HG03103 (cell line): ENCODE results near the gene PM20D2.

ENCODE experiments used
- ATAC-seq: cut with Tn5 transposase; IDR thresholded peaks from one replicate; pipeline ENCODE4 v1.9.1; 2021; ENCODE audit warnings: low read depth; ENCODE audit not compliant: unreplicated experiment

PM20D2 gene

DNA sequence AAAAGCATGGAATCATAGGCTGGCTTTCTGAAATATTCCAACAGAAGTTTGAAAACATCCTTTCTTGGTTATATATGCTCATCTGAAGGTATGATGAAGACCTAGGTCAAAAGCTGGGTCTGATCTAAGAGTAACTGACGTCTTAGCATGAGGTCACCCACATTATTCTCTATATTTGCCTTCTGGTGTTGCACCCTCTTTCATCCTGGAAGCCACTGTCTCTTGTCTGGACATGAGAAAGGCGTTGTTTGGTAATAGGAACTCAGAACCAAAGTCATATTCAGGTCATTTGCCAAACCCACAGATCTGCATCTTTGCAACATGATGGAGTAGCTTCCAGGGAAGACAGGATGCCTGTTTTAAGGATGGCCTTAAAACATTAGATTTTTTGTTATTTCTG, 53.7 kb downstream of the PM20D2 start:
- no peak for ATAC-seq

DNA sequence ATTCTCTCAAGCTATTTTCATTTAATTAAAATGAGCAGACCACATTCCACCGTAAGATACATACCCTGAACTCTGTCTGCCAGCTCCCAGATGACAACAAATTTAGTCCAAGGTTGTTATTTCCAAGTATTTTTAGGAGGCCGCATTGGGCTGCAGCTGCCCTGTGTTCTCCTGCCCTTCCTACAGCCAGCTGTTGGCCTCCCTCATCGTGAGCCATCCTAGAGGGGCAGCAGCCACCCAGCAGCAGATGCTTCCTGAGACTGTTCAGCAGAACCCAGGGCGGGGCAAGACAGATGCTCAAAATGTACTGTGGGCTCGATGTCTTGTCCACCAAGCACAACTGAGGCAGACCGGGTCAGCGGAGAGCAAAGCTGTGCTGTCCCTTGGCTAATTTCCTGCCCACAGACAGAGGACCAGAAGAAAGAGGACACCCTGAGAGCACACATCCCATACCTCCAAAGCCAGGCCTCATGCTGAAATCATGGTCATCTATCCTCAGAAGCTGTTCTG, 54.9 kb downstream of the PM20D2 start:
- ATAC-seq: no peak

DNA sequence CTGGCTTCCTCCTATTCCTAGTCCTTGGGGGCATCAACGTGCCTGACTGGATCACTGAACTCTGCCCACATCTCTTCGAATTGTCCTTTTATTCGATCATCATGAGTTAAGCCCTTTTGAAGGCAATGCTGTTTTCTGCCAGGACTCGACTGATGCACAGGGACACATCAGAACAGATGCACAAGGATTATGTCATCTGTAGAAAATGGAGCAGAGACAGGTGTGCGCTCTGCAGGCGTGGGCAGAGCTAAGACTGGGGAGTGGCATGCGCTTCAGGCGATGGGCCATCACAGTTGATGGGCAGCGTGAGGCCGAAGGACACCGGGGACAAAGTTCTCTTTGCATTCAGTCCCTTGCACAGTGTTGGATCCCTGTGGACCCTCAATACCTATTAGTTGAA, 58.2 kb downstream of the PM20D2 start:
- ATAC-seq: no peak

DNA sequence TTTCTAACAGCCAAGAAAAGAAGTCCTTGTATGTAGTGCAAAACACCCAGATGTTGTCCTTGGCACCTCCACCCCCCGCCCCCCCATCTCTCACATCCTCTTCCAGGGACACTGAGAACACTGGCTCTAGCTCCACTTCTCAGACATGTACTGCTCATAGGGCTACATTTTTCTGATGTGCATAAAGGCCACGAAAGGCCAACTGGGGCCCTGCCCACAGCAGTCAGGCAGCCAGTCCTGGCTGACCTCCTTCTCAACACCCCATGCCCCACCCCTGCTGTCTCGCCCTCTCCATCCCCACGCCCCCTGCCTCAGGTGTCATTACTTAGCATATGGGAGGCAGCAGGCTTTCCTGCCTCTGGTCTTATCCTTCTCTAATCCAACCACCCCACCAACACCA, 60.0 kb downstream of the PM20D2 start:
- no peak for ATAC-seq

DNA sequence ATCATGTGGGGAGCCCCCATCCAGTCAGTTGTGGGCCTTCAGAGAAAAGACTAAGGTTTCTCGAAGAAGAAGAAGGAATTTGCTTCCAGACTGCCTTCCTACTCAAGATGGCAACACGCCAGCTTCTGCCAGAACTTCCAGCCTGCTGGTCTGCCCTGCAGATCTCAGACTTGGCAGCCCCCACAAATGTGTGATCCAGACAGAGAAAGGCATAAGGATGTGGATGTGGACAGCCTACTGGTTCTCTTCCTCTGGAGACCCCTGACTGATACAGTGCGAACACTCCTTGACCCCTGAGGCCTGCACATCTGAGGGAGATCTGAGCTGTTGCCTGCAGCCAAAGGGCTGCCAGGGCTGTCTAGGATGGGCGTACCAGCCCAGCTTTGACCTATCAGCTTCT, 62.7 kb downstream of the PM20D2 start:
- no peak for ATAC-seq

DNA sequence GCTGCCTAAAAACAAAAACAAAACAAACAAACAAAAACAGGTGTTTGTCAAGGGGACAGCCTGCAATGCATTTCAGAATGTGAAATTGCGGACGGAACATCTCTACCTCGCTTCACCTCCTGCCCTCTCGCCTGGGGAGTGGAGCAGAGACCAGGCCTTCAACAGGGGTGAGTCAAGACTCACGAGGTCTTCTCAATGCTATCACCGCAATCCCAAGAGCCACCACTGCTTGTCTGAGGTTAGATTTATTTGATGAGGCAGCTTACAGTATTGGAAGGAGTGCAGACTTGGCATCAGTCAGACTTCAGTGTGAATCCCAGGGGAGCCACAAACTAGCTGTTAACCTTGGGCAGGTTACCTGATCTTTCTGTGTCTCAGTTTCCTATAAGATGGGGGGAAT, 63.6 kb downstream of the PM20D2 start:
- ATAC-seq: no peak

DNA sequence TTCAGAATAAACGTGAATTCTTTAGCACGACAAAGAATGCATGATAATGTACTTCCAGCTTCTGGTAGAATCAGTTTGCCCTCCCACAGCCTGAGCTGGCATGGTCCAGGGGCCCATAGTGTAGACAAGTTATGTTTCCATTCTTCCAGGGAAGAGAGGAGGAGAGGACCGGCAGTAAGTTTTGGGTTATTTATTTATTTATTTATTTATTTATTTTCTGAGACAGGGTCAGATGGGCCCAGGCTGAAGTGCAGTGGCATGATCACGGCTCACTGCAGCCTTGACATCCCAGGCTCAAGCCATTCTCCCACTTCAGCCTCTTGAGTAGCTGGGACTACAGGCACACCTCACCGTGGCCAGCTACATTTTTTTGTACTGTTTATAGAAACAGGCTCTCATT, 66.6 kb downstream of the PM20D2 start:
- no peak for ATAC-seq

DNA sequence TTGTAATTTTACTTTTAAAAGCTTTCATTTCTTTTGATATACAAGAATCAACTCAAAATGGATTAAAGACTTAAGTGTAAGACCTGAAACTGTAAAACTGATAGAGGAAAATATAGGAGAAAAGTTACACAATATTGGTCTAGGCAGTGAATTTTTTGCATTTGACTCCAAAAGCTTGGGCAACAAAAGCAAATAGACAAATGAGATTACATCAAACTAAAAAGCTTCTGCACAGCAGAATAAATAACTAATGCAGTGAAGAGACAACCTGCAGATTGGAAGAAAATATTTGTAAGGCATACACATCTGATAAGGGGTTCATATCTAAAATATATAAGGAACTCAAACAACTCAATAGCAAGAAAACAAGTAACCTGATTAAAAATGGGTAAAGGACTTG, 68.3 kb downstream of the PM20D2 start:
- ATAC-seq: no peak
